T1000 (cell line): ENCODE results near the gene APEX2.
"Not testable (repeated sequence)": the region's sequence is repeated elsewhere in the genome, so short reads cannot be mapped to it uniquely, and the experiment has no call there.

ENCODE experiments used
- DNase-seq: peaks from one replicate; lab custom pipeline; 2025; ENCODE audit warnings: mixed read lengths; lab: John Stamatoyannopoulos, UW

APEX2 gene

DNA sequence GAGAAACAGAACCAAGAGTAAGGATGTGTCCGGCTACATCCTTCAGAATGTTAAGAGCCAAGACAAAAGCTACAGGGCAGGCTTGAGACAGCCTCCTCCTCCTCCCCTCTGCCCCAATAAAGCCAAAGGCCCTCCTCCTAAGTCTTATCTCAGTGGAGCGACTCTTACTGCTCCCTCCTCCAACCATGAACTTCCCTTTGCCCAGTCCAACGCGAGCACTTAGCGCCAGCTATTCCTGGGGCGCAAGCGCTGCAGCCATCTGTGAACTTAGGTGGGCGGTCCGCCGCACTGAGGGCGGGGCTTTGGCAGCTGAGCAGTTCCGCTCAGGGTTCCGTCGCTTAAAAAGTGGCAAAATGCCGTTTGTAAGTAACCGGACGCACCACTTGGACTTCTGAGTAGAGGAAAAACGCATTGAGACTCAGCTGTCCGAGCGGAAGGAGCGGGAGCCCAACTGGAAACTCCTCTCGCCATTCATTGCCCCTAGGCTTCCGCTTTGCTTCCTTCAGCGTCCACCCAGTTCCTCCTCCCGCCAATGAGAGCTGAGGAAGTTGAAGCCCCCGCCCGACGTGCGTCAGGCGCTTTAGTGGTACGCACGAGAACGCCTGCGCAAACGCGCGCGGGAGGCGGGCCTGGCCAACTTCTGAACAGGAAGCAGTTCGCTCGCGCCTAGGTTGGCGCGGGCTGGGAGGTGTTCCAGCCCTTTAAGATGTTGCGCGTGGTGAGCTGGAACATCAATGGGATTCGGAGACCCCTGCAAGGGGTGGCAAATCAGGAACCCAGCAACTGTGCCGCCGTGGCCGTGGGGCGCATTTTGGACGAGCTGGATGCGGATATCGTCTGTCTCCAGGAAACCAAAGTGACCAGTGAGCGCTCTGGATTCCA, at the start of gene APEX2:
Gene APEX2 (plus strand): TSS at position 647 of the 882 bp plus-strand sequence. CDS start 60 bp downstream, at position 707.
- DNase-seq = peak; percentile 85

DNA sequence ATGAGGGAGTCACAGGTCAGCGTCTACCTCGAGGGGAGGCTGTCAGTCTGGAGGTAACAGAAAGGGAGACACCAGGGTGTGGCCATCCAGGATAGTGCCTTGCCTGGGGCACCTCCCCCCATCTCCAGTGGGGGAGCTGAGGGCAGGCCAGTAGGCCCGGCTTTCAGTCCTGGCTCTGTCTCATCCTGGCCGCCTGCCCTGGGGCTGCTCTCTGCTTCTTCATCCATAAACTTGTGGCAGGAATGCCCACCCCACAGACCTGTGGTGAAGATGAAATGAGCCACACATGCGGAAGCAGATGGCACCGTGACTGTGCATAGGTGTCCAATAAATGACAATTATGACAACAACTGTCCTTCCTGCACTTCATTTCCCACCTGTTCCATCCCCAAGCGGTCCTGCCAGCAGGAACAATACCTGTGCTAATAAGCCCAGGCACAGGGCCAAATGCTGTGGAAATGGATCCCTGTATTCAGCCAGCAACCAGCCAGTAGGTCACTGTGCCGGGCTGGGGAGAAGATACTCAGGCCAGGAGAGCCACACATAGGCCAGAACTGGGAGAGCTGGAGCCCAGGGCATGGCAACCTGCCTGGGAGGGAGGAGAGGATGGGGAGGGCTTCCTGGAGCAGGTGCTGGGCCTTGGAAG, 49.3 kb upstream of the APEX2 start:
- DNase-seq = no peak

- DNase-seq = no peak
Observed at GRCh38 chrX:54961750-54962149, 38.4 kb upstream of the APEX2 start.

GRCh38 chrX:54964766-54965497, 35.2 kb upstream of the APEX2 start:
- DNase-seq = no peak

DNA sequence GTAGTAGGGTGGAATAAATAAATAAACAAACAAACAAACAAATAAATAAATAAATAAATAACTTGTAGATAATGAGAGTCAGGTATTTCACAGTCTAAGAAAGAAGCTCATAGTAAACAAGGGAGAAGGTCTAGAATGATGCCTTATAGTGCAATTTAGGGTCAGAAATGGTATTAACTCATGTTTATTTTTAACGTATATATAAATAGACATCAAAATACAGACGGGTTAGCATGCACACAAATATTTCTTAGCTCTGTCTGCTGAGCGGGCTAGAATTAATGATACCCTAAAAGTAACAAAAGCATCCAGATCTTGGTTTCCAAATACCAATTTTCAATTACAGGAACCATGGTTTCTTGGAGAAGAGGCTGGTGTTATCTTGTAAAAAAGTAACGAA, 22.8 kb upstream of the APEX2 start:
- DNase-seq = no peak

GRCh38 chrX:54978448-54978847, 21.7 kb upstream of the APEX2 start:
- DNase-seq = no peak

DNA sequence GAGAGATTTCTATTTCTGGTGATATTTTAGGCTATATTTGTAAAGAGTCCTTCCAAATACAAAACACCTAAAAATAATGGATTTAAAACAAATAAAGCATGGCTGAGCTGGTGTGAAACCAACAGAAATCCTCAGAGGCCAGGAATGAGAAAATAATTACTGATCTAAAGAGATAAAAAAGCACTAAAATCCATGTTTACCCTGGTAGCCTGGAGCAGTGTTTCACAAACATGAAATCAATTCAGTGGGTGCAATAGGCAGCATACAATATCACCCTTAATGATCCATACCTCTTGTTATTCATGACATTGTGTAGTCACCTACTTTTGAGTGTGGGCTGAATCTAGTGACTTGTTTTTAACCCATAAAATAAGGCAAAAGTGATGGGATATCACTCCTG, 20.7 kb upstream of the APEX2 start:
- DNase-seq = no peak

DNA sequence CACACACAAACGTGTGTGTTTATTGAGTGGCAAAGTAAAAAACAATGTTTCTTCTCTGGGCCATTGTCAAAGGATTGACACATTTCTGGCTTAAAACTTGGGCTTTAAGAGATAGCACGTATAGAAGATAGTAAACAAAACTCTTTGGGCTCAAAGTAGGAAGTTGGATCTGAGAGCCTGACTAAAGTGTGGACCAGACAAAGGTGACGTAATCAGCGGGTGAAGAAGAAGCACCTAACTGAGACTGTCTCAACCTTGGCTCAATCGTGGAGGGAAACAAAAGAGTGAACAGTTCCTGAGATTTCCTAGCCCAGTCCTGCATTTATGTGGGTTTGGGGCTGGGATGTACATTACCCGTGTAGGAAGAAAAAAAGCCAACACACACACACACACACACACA, 19.8 kb upstream of the APEX2 start:
- no peak for DNase-seq

DNA sequence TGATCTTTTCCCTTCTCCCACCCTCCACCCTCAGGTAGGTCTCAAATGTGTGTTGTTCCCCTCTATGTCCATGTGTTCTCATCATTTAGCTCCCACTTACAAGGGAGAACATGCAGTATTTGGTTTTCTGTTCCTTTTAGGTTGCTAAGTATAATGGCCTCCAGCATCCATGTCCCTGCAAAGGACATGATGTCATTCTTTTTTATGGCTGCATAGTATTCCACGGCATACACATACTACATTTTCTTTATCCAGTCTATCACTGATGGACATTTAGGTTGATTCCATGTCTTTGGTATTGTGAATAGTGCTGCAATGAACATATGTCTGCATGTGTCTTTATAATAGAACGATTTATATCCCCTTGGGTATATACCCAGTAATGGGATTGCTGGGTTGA, 16.9 kb upstream of the APEX2 start:
- not testable (repeated sequence) for DNase-seq

DNA sequence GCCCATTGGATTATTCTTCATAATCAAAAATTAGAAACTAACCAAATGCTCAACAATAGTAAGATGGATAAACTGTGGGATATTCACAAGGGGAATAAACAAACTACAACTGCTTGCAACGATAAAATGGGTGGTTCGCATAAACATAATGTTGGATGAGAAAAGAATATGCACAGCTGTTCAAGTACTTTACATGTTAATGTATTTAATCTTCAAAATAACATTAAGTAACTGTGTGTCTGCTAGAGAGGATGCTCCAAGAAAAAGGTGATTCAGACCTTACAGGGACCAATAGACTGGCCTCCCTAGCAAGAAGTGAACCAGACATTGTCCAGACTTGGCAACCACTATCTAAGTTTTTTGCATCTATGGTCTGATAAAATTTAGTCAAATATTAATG, 8.5 kb upstream of the APEX2 start:
- DNase-seq = no peak

DNA sequence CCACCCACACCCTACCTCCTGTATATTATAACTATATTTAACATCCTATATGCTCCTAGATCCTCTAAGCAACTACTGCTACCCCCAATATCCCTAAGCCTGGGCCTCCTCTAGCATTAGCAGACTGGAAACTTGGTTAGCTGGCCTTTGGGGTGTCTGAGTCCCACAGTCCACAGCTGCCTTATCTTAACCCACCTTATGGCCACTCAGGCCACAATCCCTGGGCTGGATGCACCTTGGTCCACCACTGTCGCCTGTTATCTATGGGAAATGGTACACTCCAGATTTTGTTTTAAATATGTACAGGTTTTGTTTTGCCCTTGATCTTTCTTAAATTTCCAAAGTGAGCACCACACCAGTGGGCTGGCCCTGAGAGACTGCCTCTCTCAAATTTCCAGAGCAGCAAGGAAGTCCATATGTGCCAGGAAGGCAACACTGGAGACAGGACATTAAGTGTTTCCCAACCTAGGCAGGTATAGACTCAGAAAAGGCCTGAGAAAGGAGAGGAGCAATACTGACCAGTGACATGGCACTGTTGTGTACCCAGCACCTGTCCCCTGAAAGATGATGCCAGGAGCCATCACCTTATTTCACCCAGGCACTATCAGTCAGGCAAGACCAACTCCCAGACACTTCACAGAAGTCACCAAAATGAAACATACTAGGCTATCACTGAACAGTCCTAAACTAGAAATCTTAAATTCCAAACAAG, 7.1 kb upstream of the APEX2 start:
- DNase-seq = no peak

- no peak for DNase-seq
Observed at GRCh38 chrX:54994099-54994498, 6.1 kb upstream of the APEX2 start, which contains the start of gene PFKFB1. Gene PFKFB1, minus strand, starts transcription at chrX:54994188. Its CDS starts 181 bp downstream, at chrX:54994007.

GRCh38 chrX:54994668-54995351, 5.4 kb upstream of the APEX2 start:
- DNase-seq = no peak

DNA sequence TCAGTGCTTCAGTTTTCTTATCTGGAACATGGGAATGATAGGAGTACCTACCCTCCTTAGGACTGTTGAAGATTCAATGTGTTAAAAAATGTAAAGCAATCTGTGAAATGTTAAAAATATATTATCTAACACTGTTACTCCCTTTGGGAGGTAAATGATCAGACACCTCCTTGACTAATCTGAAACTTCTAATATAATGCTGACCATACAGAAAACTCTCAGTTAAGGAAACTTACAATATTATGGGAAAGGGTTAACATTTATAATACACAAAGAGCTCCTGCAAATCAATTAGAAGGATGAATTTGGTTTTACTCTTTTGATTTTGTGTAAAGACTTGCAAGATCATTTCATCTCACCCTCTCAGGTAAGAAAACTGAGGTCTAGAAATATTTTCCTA, 4.5 kb upstream of the APEX2 start:
- no peak for DNase-seq

DNA sequence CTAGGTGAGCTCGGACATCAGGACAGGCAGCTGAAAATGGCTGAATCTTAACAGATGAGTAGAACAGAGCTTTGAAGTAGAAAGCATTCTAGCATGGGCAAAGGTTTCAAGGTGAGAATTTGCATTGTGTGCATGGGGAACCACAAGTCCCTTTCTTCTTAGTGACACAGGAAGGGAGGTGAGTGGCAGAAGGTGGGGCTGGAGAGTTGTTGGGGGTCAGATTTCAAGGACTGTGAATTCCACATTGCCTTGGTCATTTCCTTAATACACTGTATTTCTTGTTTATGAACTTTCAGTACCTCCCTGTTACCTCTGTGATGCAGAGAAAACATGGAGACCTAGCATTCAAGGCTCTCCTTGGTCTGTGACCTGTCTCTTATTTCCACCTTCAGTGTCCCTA, 4.1 kb downstream of the APEX2 start:
- no peak for DNase-seq

GRCh38 chrX:55005256-55005655, 5.1 kb downstream of the APEX2 start:
- DNase-seq = no peak

DNA sequence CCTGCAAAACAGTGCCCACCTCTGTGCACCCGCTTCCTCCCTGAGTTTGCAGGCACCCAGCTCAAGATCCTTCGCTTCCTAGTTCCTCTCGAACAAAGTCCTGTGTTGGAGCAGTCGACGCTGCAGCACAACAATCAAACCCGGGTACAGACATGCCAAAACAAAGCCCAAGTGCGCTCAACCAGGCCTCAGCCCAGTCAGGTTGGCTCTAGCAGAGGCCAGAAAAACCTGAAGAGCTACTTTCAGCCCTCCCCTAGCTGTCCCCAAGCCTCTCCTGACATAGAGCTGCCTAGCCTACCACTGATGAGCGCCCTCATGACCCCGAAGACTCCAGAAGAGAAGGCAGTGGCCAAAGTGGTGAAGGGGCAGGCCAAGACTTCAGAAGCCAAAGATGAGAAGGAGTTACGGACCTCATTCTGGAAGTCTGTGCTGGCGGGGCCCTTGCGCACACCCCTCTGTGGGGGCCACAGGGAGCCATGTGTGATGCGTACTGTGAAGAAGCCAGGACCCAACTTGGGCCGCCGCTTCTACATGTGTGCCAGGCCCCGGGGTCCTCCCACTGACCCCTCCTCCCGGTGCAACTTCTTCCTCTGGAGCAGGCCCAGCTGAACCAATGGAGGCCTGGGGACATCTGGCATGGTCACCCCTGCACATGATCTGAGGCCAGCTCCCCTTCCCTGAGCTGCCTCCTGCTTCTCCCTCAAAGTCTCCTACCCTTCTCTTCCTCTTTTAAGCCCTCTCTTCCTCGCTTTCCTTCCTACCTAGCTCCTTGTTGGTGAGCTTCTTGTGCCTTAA, 6.9 kb downstream of the APEX2 start:
- no peak for DNase-seq

DNA sequence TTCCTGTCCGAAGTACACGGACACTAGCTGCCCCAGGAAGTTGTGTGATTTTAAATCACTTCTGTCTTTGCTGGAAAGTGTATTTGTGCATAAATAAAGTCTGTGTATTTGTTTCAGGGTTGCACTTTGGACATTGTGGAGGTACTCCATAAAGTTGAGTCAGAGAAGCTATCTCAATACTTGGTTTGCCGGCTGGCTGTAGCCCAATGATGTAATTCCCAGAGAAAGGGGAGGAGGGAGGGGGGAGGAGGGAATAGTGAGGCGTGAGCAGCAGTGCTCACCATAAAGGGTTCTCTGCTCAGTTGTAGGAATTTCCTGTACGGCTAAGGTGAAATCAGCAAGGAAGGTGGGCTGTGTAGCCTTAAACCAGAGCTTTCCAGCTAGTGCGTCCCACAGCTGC, 7.5 kb downstream of the APEX2 start:
- DNase-seq = no peak

GRCh38 chrX:55008571-55009358, 8.6 kb downstream of the APEX2 start:
- DNase-seq = no peak

GRCh38 chrX:55011294-55011693, 11.1 kb downstream of the APEX2 start:
- DNase-seq = no peak
